Panc1 (cell line): ENCODE measurements around the gene TBC1D10A. TPM values are rescaled to one million over a fixed set of nuclear protein-coding genes. Genes with fewer than 3 reads are reported as not detected.

Experiments
- ATAC-seq: fragments of 200-7000 bp; cut with Tn5 transposase; 2 replicates; pipeline ENCODE4 v1.9.1; 2020; ENCODE audit warnings: mild to moderate bottlenecking, moderate library complexity
- BruUV-seq: library from RNA; stranded (reverse); fragments of 400-500 nt; replicated peaks from 2 replicates; lab custom pipeline; 2021; lab: Mats Ljungman, UMichigan
- CTCF ChIA-PET: fragments of 300-600 bp; sonication (Branson Sonifier 250); formaldehyde crosslinking; loops from one replicate; lab custom pipeline; 2022; ENCODE audit warnings: antibody characterized with exemption; lab: Charles Lee
- POLR2A ChIA-PET: fragments of 300-600 bp; sonication (Branson Sonifier 250); formaldehyde crosslinking; loops from one replicate; lab custom pipeline; 2022; ENCODE audit warnings: antibody characterized with exemption; lab: Charles Lee
- DNase-seq: peaks from one replicate; pipeline ENCODE4 v3.0.0-alpha.2; 2010; ENCODE audit warnings: low read depth, low spot score
- H3K27ac ChIP-seq: 2 replicates; pipeline ENCODE4 v1.5.1; 2011; ENCODE audit warnings: mild to moderate bottlenecking, low read length, inconsistent platforms
- H3K27me3 ChIP-seq: fragments of 200-500 bp; sonication (Bioruptor generic); 2 replicates; pipeline ENCODE4 v1.6.0; 2014; ENCODE audit warnings: low read length, inconsistent platforms; ENCODE audit not compliant: control insufficient read depth, insufficient read depth
- H3K36me3 ChIP-seq: fragments of 200-500 bp; sonication (Bioruptor generic); 2 replicates; pipeline ENCODE4 v1.5.1; 2014; ENCODE audit warnings: inconsistent platforms, mild to moderate bottlenecking, low read length, moderate library complexity; ENCODE audit not compliant: control insufficient read depth, insufficient read depth
- H3K4me1 ChIP-seq: 2 replicates; pipeline ENCODE4 v1.5.1; 2011; ENCODE audit warnings: inconsistent platforms, mild to moderate bottlenecking, low read length, moderate library complexity; ENCODE audit not compliant: control insufficient read depth, insufficient read depth
- H3K4me3 ChIP-seq, 2 experiments: 2 replicates each; pipeline ENCODE4 v1.5.1; 2011 to 2012; ENCODE audit warnings: low read depth in 2 of 2, low read length in 2 of 2, mild to moderate bottlenecking in 2 of 2, inconsistent platforms in 1 of 2, moderate library complexity in 1 of 2
- H3K9me3 ChIP-seq: fragments of 200-500 bp; sonication (Bioruptor generic); 2 replicates; pipeline ENCODE4 v1.5.1; 2014; ENCODE audit warnings: low read depth, mild to moderate bottlenecking, inconsistent platforms, low read length, moderate library complexity; ENCODE audit not compliant: control insufficient read depth, insufficient read depth
- POLR2AphosphoS5 ChIP-seq: IDR thresholded peaks from 2 replicates; pipeline ENCODE4 v1.6.1; 2012; ENCODE audit warnings: mild to moderate bottlenecking, low read depth, low read length, moderate library complexity
- SIN3A ChIP-seq: IDR thresholded peaks from 2 replicates; pipeline ENCODE4 v1.6.1; 2012; ENCODE audit warnings: low read depth, mild to moderate bottlenecking, low read length, moderate library complexity, borderline replicate concordance; ENCODE audit not compliant: insufficient read depth
- TCF7L2 ChIP-seq: IDR thresholded peaks from 2 replicates; pipeline ENCODE4 v1.6.1; 2011; ENCODE audit warnings: mild to moderate bottlenecking, low read depth, low read length, inconsistent platforms
- in situ Hi-C: cut with HindIII; loops from 2 replicates; pipeline ENCODE4 v1.10.0; 2016; ENCODE audit warnings: low sequenced_read_pairs, low pct_unique_long_range_greater_than_20kb
- intact Hi-C: fragments of 100-400 bp; cut with micrococcal nuclease; formaldehyde crosslinking; loops from one replicate; pipeline ENCODE4 v1.10.0; 2022; ENCODE audit not compliant: unreplicated experiment
- total RNA-seq: library from RNA; stranded (reverse); gene quantifications from one replicate; pipeline ENCODE4 v1.2.1, GENCODE V29; 2021; ENCODE audit not compliant: unreplicated experiment
- TF ChIP-seq, protein P1 (sequence below): fragments of 450-650 bp; IDR thresholded peaks from 2 replicates; pipeline ENCODE4 v1.5.1; 2017; ENCODE audit warnings: mild to moderate bottlenecking
- TF ChIP-seq, protein P2 (sequence below), 2 experiments: IDR thresholded peaks; 2 replicates each; pipeline ENCODE4 v1.6.1; 2011 to 2012; ENCODE audit warnings: low read depth in 2 of 2, control low read depth in 1 of 2, low read length in 1 of 2, mild to moderate bottlenecking in 1 of 2, moderate library complexity in 1 of 2; ENCODE audit not compliant: insufficient read depth in 1 of 2

Gene TBC1D10A
- total RNA-seq, 1 experiment from 2014 or later: 14.9 TPM

DNA sequence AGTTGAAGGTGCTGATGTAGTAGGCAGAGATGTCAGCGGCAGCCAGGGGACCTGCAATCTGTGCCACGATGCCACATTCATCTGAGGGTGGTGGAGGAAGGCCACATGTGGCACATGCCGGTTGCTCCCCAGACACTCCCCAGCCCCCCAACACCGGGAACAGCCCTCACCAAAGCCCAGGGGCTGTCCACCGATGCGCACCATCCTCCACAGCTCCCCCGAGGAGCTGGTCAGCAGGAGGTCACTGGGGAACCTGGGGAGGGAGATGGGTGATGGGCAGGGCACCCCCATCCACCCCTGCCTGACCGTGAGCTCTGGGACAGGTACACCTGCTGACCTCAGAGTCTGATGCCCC lies 40.9 kb downstream of the TBC1D10A start:
- DNase-seq: no peak
- Histone ChIP-seq H3K4me1 (peaks cover 20% of the 10 kb centered on the region), H3K27ac (no peak overlapping the region), H3K36me3 (no peaks in the 10 kb centered on the region; the same call in 1 of the 2 replicates), H3K4me3 (no peak overlapping the region), H3K9me3 (no peaks in the 10 kb centered on the region), H3K27me3 (no peaks in the 10 kb centered on the region)
- in situ Hi-C loops: no loop called here
- TF ChIP-seq, protein P1, sequence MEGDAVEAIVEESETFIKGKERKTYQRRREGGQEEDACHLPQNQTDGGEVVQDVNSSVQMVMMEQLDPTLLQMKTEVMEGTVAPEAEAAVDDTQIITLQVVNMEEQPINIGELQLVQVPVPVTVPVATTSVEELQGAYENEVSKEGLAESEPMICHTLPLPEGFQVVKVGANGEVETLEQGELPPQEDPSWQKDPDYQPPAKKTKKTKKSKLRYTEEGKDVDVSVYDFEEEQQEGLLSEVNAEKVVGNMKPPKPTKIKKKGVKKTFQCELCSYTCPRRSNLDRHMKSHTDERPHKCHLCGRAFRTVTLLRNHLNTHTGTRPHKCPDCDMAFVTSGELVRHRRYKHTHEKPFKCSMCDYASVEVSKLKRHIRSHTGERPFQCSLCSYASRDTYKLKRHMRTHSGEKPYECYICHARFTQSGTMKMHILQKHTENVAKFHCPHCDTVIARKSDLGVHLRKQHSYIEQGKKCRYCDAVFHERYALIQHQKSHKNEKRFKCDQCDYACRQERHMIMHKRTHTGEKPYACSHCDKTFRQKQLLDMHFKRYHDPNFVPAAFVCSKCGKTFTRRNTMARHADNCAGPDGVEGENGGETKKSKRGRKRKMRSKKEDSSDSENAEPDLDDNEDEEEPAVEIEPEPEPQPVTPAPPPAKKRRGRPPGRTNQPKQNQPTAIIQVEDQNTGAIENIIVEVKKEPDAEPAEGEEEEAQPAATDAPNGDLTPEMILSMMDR: no peak
- TF ChIP-seq TCF7L2: no peak
- TF ChIP-seq POLR2AphosphoS5: no peak
- no peak for TF ChIP-seq SIN3A
- TF ChIP-seq, protein P2, sequence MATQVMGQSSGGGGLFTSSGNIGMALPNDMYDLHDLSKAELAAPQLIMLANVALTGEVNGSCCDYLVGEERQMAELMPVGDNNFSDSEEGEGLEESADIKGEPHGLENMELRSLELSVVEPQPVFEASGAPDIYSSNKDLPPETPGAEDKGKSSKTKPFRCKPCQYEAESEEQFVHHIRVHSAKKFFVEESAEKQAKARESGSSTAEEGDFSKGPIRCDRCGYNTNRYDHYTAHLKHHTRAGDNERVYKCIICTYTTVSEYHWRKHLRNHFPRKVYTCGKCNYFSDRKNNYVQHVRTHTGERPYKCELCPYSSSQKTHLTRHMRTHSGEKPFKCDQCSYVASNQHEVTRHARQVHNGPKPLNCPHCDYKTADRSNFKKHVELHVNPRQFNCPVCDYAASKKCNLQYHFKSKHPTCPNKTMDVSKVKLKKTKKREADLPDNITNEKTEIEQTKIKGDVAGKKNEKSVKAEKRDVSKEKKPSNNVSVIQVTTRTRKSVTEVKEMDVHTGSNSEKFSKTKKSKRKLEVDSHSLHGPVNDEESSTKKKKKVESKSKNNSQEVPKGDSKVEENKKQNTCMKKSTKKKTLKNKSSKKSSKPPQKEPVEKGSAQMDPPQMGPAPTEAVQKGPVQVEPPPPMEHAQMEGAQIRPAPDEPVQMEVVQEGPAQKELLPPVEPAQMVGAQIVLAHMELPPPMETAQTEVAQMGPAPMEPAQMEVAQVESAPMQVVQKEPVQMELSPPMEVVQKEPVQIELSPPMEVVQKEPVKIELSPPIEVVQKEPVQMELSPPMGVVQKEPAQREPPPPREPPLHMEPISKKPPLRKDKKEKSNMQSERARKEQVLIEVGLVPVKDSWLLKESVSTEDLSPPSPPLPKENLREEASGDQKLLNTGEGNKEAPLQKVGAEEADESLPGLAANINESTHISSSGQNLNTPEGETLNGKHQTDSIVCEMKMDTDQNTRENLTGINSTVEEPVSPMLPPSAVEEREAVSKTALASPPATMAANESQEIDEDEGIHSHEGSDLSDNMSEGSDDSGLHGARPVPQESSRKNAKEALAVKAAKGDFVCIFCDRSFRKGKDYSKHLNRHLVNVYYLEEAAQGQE (IDR thresholded peaks at IDR 0.05; ENCODE audit: insufficient read depth in 1 of 2, low read depth in 2 of 2, low read length in 1 of 2): no peak
- intact Hi-C loops: loop anchor here (5.0 kb wide), 1 partner anchor 101 kb away; the partner anchor contains the start of gene RNF215
- POLR2A ChIA-PET: no interaction called here
- ATAC-seq: no peak
- BruUV-seq: no TSS peak
- CTCF ChIA-PET: no interaction called here

DNA sequence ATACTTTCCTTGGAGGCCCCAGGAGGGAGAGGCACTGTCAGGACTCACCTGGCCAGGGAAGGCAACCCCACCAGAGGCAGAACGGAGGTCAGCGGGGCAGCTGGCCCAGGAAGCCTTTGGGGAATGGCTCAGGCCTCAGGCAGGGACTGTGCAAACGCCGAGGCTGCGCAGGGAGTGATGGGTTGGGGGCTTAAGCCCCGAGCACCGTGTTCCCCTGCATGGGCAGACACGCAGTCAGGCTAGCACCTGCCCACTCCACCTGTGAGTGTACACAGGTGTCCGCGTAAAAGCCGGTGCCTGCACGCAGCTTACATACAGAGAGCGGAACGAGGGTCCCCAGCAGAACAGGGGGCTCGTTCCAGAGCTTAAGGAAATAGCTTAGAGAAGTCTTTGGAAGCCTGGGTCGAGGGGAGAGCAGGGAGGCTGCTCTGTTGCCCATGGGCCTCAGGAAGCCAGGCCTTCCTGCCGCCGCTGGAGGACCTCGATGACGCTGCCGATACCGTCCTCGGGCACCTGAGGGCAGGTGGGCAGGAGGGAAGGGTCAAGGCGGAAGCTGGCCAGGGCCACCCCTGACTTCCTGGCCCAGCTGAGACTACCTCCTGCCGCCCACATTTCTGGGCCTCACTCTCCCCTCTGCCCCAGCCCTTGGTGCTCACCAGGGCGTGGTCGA lies 41.4 kb downstream of the TBC1D10A start:
- Histone ChIP-seq H3K4me3 (no peak overlapping the region), H3K27ac (no peak overlapping the region), H3K36me3 (no peaks in the 10 kb centered on the region; the same call in 1 of the 2 replicates), H3K4me1 (peaks cover 15% of the 10 kb centered on the region), H3K9me3 (no peaks in the 10 kb centered on the region), H3K27me3 (no peaks in the 10 kb centered on the region)
- ATAC-seq (no peak), DNase-seq (no peak)
- POLR2A ChIA-PET: no interaction called here
- CTCF ChIA-PET: no interaction called here
- intact Hi-C loops (loop anchor here (5.0 kb wide), 1 partner anchor 102 kb away; the partner anchor contains the start of gene RNF215), in situ Hi-C loops (no loop called here)
- no TSS peak for BruUV-seq
- TF ChIP-seq POLR2AphosphoS5 (no peak), TCF7L2 (no peak), SIN3A (no peak)
- TF ChIP-seq, protein P2 (IDR thresholded peaks at IDR 0.05; ENCODE audit: insufficient read depth in 1 of 2, low read depth in 2 of 2, low read length in 1 of 2): no peak
- TF ChIP-seq, protein P1: no peak
